GM12891 (cell line): Measurements from ENCODE around the gene CCNL1.

Experiments used
- PAX5 ChIP-seq: IDR thresholded peaks from 2 replicates; pipeline ENCODE4 v1.6.1; 2011; ENCODE audit warnings: low read length, moderate library complexity, mild to moderate bottlenecking; ENCODE audit not compliant: insufficient read depth, severe bottlenecking
- POLR2A ChIP-seq: IDR thresholded peaks from 2 replicates; pipeline ENCODE4 v1.6.1; 2011; ENCODE audit warnings: low read depth, low read length, control low read depth
- POLR2AphosphoS5 ChIP-seq: IDR thresholded peaks from 2 replicates; pipeline ENCODE4 v1.6.1; 2011; ENCODE audit warnings: low read depth, low read length, control low read depth
- POU2F2 ChIP-seq: IDR thresholded peaks from 2 replicates; pipeline ENCODE4 v1.6.1; 2011; ENCODE audit warnings: low read depth, mild to moderate bottlenecking, control low read depth, low read length, moderate library complexity
- SPI1 ChIP-seq: IDR thresholded peaks from 2 replicates; pipeline ENCODE4 v1.6.1; 2011; ENCODE audit warnings: low read depth, low read length, control low read depth
- TAF1 ChIP-seq: IDR thresholded peaks from 2 replicates; pipeline ENCODE4 v1.6.1; 2011; ENCODE audit warnings: low read depth, low read length, control low read depth

GRCh38 chr3:157179365-157179803, 19.4 kb upstream of the CCNL1 start:
- TF ChIP-seq POLR2AphosphoS5 (no peak), POLR2A (no peak), TAF1 (no peak), SPI1 (no peak), PAX5 (no peak), POU2F2 (no peak)
